Fibroblast of the aortic adventitia (primary cell): Measurements from ENCODE around the gene IGFN1. TPM values are rescaled to one million over a fixed set of nuclear protein-coding genes. Genes with fewer than 3 reads are reported as not detected.
A peak's percentile ranks its signal among the peaks of the same experiment; 100 is the strongest.

Experiments used
- DNase-seq: peaks from one replicate; pipeline ENCODE4 v3.0.0-alpha.2; 2010; ENCODE audit warnings: low read depth
- H3K4me3 ChIP-seq: 2 replicates; pipeline ENCODE4 v1.5.1; 2011; ENCODE audit warnings: low read depth, mild to moderate bottlenecking, control low read depth, low read length, moderate library complexity
- CTCF ChIP-seq: IDR thresholded peaks from 2 replicates; pipeline ENCODE4 v1.5.1; 2011; ENCODE audit warnings: mild to moderate bottlenecking, low read length, control low read depth, inconsistent platforms; ENCODE audit not compliant: insufficient read depth
- total RNA-seq: library from RNA; depleted of rRNA; stranded (reverse); fragments of >200 nt; gene quantifications from 2 replicates; pipeline ENCODE4 v1.2.3, GENCODE V29; 2012; ENCODE audit warnings: low replicate concordance

IGFN1 gene
- total RNA-seq, 1 donor, result under 0.01 TPM

GRCh38 chr1:201269281-201269680 lies 78.7 kb downstream of the IGFN1 start:
- TF ChIP-seq CTCF, result no peak
- no peak overlapping the region for H3K4me3 ChIP-seq
- DNase-seq, result no peak

GRCh38 chr1:201269900-201270410 lies 79.3 kb downstream of the IGFN1 start:
- no peak for DNase-seq
- H3K4me3 ChIP-seq, result no peak overlapping the region
- TF ChIP-seq CTCF, result no peak

- TF ChIP-seq CTCF, result no peak
- no peak overlapping the region for H3K4me3 ChIP-seq
- DNase-seq, result no peak
These were observed 80.2 kb downstream of the IGFN1 start for GRCh38 chr1:201270616-201271390.

- no peak for TF ChIP-seq CTCF
- H3K4me3 ChIP-seq, result no peak overlapping the region
These were observed 82.2 kb downstream of the IGFN1 start for GRCh38 chr1:201272799-201273198.

GRCh38 chr1:201274616-201275252 lies 84.1 kb downstream of the IGFN1 start:
- DNase-seq, result no peak
- TF ChIP-seq CTCF, result no peak
- H3K4me3 ChIP-seq, result no peak overlapping the region

More at GRCh38 chr1:201272799-201273198, 82.2 kb downstream of the IGFN1 start:
- DNase-seq, result no peak

- DNase-seq, result peak; percentile 93
- no peak for TF ChIP-seq CTCF
- H3K4me3 ChIP-seq, result no peak overlapping the region
These were observed 84.6 kb downstream of the IGFN1 start for GRCh38 chr1:201275253-201275666.
